ENCODE results near the gene HDAC6.

DNA sequence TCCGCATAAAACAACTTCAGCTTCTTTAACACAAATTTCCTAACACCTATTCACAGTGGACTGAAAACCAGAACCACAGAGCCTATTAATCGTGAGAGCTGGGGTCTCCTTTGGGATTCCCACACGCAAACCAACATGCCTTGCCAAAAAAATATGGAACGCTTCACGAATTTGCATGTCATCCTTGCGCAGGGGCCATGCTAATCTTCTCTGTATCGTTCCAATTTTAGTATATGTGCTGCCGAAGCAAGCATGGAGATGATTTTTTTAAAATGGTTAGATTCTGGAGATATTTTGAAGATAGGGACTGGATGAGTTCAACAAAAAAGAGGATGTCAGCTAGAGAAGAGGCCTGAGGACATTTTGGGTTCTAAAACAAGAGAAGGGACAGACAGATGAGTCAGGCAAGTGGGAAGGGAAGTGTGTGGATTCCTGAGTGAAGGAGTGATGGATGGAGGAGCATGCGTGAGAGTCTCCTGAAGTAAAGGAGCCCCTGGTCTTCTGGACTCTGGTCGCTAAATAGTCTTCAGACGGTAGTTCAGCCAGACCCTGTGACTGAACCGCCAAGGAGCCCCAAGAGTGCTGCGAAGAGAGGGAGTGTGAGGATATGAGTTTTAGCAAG lies 24.9 kb upstream of the HDAC6 start:
- TF ChIP-seq CTCF (IDR thresholded peaks at IDR 0.05) (no peak), POLR2A (IDR thresholded peaks at IDR 0.05) (no peak)

Data from Peyer's patch (tissue), 4 donors.